Mucosa of stomach (tissue), 1 donor: ENCODE measurements around the gene PIK3CD.
"Not testable (repeated sequence)": the region's sequence is repeated elsewhere in the genome, so short reads cannot be mapped to it uniquely, and the experiment has no call there.

Experiments used
- H3K27me3 ChIP-seq: one replicate; pipeline ENCODE4 v1.7.0; 2013; ENCODE audit warnings: mild to moderate bottlenecking, low read length; ENCODE audit not compliant: control insufficient read depth, insufficient read depth
- H3K36me3 ChIP-seq: one replicate; pipeline ENCODE4 v1.7.0; 2013; ENCODE audit warnings: low read length; ENCODE audit not compliant: control insufficient read depth, insufficient read depth
- H3K4me1 ChIP-seq: one replicate; pipeline ENCODE4 v1.7.0; 2013; ENCODE audit warnings: mild to moderate bottlenecking, low read length; ENCODE audit not compliant: control insufficient read depth, insufficient read depth
- H3K4me3 ChIP-seq: one replicate; pipeline ENCODE4 v1.7.0; 2013; ENCODE audit warnings: low read length
- H3K9ac ChIP-seq: one replicate; pipeline ENCODE4 v1.7.0; 2013; ENCODE audit warnings: mild to moderate bottlenecking, low read length, moderate library complexity
- H3K9me3 ChIP-seq: one replicate; pipeline ENCODE4 v1.7.0; 2013; ENCODE audit warnings: mild to moderate bottlenecking, low read length, moderate library complexity; ENCODE audit not compliant: control insufficient read depth
- donor health status: Pancreatic carcinoma.

PIK3CD gene

GRCh38 chr1:9703681-9704080, 52.1 kb downstream of the PIK3CD start:
- Histone ChIP-seq H3K9me3 (no peaks in the 10 kb centered on the region), H3K27me3 (no peaks in the 10 kb centered on the region), H3K4me1 (no peaks in the 10 kb centered on the region), H3K36me3 (no peaks in the 10 kb centered on the region), H3K4me3 (no peak overlapping the region), H3K9ac (no peak overlapping the region)

DNA sequence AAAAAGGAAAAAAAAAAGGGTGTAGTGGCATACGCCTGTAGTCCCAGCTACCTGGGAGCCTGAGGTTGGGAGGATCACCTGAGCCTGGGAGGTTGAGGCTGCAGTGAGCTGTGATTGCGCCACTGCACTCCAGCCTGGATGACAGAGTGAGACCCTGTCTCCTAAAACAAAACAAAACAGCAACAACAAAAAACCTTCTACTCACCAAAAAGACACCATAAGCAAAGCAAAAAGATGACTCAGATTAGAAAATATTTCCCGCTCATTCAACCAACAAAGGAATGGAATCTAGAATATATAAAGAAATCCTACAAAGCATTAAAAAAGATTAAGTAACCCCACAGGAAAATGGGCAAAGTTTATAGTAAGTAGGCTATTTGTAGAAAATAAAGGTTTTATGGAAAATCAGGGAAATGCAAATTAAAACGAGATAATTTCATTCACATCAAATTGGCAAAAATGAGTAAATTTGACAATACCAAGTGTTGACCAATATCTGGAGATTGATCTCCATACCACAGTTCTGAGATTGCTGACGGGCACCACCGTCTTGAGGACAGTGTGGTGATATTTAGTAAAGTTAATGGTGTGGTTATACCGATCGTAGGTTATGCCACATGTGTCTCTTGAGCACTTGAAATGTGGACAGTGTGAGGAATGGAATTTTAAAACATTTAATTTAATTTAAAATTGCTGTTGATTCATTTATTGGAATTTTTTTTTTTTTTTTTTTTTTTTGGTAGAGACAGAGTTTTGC, 54.0 kb downstream of the PIK3CD start:
- no peak overlapping the region for H3K4me3 ChIP-seq
- H3K9ac ChIP-seq = no peak overlapping the region
- H3K27me3 ChIP-seq = no peaks in the 10 kb centered on the region
- H3K4me1 ChIP-seq = no peaks in the 10 kb centered on the region
- H3K36me3 ChIP-seq = no peaks in the 10 kb centered on the region
- H3K9me3 ChIP-seq = no peaks in the 10 kb centered on the region

DNA sequence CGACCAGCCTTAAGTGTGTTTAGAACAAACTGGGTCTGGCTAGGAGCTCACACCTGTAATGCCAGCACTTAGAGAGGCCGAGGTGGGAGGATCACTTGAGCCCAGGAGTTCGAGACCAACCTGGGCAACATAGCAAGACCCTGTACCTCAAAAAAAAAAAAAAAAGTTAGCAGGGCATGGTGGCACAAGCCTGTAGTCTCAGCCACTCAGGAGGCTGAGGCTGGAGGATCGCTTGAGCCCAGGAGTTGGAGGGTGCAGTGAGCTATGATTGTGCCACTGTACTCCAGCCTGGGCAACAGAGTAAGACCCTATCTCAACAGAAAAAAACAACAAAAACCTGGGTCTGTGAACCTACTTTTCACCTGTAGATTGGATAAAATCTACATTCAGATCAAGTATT, 54.6 kb downstream of the PIK3CD start:
- H3K4me1 ChIP-seq = no peaks in the 10 kb centered on the region
- H3K4me3 ChIP-seq = no peak overlapping the region
- no peaks in the 10 kb centered on the region for H3K27me3 ChIP-seq
- H3K36me3 ChIP-seq = no peaks in the 10 kb centered on the region
- H3K9ac ChIP-seq = no peak overlapping the region
- no peaks in the 10 kb centered on the region for H3K9me3 ChIP-seq

DNA sequence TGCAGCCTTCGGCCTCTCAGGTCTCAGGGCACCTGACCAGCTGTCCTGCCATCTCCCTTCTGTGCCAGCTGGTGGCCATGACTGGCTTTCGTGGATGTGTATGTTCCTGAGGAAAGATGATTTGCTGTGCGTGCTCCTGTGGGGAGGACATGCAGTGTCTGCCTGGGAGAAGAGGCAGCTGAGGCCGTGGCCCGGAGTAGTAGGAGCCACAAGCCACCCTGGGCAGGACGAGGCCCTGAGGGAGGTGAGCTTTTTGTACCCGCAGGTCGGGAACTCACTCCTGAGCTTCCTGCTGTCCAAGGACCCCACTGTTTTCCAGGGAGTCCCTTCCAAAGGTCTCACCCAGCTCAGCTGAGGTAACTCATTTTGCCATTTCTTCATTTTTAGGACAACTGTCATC, 58.5 kb downstream of the PIK3CD start:
- Histone ChIP-seq H3K4me3 (no peak overlapping the region), H3K27me3 (no peaks in the 10 kb centered on the region), H3K9ac (no peak overlapping the region), H3K36me3 (no peaks in the 10 kb centered on the region), H3K9me3 (no peaks in the 10 kb centered on the region), H3K4me1 (no peaks in the 10 kb centered on the region)

GRCh38 chr1:9711466-9712020, 60.0 kb downstream of the PIK3CD start:
- H3K4me3 ChIP-seq = no peak overlapping the region
- no peaks in the 10 kb centered on the region for H3K27me3 ChIP-seq
- no peaks in the 10 kb centered on the region for H3K9me3 ChIP-seq
- no peaks in the 10 kb centered on the region for H3K36me3 ChIP-seq
- no peaks in the 10 kb centered on the region for H3K4me1 ChIP-seq
- H3K9ac ChIP-seq = no peak overlapping the region

DNA sequence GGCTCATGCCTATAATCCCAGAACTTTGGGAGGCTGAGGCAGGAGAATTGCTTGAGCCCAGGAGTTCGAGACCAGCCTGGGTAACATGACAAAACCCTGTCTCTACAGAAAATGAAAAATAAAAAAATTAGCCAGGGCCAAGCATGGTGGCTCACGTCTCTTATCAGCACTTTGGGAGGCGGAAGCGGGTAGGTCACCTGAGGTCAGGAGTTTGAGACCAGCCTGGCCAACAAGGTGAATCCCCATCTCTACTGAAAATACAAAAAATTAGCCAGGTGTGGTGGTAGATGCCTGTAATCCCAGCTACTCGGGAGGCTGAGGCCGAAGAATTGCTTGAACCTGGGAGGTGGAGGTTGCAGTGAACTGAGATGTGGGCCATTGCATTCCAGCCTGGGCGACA, 61.2 kb downstream of the PIK3CD start:
- H3K4me1 ChIP-seq, H3K27me3 ChIP-seq, H3K36me3 ChIP-seq, H3K4me3 ChIP-seq, H3K9ac ChIP-seq, H3K9me3 ChIP-seq: not testable (repeated sequence)

- Histone ChIP-seq H3K4me3 (no peak overlapping the region), H3K4me1 (no peaks in the 10 kb centered on the region), H3K27me3 (no peaks in the 10 kb centered on the region), H3K9me3 (no peaks in the 10 kb centered on the region), H3K36me3 (no peaks in the 10 kb centered on the region), H3K9ac (no peak overlapping the region)
These were observed 62.8 kb downstream of the PIK3CD start for GRCh38 chr1:9714257-9714718.

- Histone ChIP-seq H3K27me3 (no peaks in the 10 kb centered on the region), H3K36me3 (no peaks in the 10 kb centered on the region), H3K4me1 (no peaks in the 10 kb centered on the region), H3K9me3 (no peaks in the 10 kb centered on the region), H3K4me3 (no peak overlapping the region), H3K9ac (no peak overlapping the region)
These were observed 64.2 kb downstream of the PIK3CD start for GRCh38 chr1:9715536-9716226.

GRCh38 chr1:9716404-9717192, 65.1 kb downstream of the PIK3CD start:
- Histone ChIP-seq H3K36me3 (no peaks in the 10 kb centered on the region), H3K27me3 (no peaks in the 10 kb centered on the region), H3K9me3 (no peaks in the 10 kb centered on the region), H3K9ac (no peak overlapping the region), H3K4me1 (no peaks in the 10 kb centered on the region), H3K4me3 (no peak overlapping the region)

- Histone ChIP-seq H3K27me3 (no peaks in the 10 kb centered on the region), H3K36me3 (no peaks in the 10 kb centered on the region), H3K4me1 (no peaks in the 10 kb centered on the region), H3K9ac (no peak overlapping the region), H3K9me3 (no peaks in the 10 kb centered on the region), H3K4me3 (no peak overlapping the region)
These were observed 65.9 kb downstream of the PIK3CD start for GRCh38 chr1:9717193-9718005.

DNA sequence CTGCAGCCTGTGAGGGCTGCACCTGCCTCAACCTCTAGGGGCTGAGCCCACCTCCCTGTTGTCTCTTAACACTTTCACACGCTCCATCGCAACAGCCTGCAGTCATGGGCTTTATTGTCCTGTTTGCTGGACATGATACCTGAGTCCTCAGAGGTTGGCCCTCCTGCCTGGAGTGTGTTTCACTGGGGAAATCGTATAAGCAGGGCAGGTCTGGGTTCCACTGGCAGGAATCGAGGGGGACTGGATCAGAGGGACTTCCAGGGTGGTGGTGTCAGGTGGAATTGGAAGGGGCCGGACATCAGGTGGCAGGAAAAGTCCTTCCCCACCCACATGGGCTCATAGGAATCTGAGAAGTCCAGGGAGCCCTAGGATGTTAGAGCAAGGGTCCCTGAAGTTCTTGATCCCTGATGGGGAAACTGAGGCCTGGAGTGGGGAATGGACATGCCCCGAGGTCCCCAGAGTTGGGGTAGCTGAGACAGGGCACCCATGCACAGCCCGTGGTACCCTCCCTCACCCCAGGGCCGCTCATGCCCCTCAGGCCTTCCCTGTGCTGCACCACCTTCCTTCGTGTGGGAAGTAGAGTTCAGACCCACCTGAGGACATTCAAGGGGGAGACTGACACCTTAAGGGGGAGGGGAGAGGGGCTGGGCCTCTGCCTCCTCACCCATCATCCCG, 66.6 kb downstream of the PIK3CD start:
- H3K27me3 ChIP-seq = no peaks in the 10 kb centered on the region
- no peak overlapping the region for H3K4me3 ChIP-seq
- H3K9me3 ChIP-seq = no peaks in the 10 kb centered on the region
- no peaks in the 10 kb centered on the region for H3K36me3 ChIP-seq
- H3K9ac ChIP-seq = no peak overlapping the region
- H3K4me1 ChIP-seq = no peaks in the 10 kb centered on the region
